ENCODE data around the gene NCAPH2. TPM values are rescaled to one million over a fixed set of nuclear protein-coding genes. Genes with fewer than 3 reads are reported as not detected.

NCAPH2 gene
- total and polyA plus RNA-seq, 2 of the 13 experiments (the other 11 are each of a cell fraction or from before 2014, with no cell fraction given): 28.1 to 64.4 TPM

DNA sequence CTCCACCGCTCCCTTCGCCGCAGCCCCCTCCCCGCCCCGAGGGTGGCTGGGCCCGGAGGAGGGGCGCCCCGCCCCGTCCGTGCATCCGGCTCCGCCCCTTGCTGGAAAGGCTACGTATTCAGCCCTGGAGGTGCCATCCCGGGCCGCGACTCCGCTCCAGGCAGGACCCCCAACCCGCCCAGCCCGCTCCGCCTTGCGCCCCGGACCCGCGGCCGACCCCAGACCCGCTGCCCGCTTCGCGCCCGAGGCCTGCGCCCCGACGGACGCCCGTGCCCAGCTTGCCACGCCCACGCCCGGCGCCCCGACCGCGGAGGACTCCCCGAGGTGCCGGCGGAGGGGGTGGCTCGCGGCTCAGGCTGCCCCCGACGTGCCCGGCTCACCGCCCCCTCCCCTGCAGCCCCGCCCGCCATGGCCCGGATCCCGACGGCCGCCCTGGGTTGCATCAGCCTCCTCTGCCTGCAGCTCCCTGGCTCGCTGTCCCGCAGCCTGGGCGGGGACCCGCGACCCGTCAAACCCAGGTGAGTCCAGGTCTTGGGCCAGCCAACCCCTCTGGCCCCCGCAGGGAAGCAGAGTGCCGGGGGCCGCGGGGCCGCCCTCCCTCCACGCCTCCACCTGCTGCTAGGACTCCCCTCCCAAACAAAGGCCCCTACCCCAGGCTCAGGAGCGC is 26.5 kb upstream of the NCAPH2 start, which contains the start of gene ADM2 (continued):
- TF ChIP-seq, protein P1, sequence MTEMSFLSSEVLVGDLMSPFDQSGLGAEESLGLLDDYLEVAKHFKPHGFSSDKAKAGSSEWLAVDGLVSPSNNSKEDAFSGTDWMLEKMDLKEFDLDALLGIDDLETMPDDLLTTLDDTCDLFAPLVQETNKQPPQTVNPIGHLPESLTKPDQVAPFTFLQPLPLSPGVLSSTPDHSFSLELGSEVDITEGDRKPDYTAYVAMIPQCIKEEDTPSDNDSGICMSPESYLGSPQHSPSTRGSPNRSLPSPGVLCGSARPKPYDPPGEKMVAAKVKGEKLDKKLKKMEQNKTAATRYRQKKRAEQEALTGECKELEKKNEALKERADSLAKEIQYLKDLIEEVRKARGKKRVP (CRISPR knock-in tag; IDR thresholded peaks at IDR 0.05): peak; percentile 43 to 96; a peak in 3 of 4 replicates
- TF ChIP-seq, protein P2, sequence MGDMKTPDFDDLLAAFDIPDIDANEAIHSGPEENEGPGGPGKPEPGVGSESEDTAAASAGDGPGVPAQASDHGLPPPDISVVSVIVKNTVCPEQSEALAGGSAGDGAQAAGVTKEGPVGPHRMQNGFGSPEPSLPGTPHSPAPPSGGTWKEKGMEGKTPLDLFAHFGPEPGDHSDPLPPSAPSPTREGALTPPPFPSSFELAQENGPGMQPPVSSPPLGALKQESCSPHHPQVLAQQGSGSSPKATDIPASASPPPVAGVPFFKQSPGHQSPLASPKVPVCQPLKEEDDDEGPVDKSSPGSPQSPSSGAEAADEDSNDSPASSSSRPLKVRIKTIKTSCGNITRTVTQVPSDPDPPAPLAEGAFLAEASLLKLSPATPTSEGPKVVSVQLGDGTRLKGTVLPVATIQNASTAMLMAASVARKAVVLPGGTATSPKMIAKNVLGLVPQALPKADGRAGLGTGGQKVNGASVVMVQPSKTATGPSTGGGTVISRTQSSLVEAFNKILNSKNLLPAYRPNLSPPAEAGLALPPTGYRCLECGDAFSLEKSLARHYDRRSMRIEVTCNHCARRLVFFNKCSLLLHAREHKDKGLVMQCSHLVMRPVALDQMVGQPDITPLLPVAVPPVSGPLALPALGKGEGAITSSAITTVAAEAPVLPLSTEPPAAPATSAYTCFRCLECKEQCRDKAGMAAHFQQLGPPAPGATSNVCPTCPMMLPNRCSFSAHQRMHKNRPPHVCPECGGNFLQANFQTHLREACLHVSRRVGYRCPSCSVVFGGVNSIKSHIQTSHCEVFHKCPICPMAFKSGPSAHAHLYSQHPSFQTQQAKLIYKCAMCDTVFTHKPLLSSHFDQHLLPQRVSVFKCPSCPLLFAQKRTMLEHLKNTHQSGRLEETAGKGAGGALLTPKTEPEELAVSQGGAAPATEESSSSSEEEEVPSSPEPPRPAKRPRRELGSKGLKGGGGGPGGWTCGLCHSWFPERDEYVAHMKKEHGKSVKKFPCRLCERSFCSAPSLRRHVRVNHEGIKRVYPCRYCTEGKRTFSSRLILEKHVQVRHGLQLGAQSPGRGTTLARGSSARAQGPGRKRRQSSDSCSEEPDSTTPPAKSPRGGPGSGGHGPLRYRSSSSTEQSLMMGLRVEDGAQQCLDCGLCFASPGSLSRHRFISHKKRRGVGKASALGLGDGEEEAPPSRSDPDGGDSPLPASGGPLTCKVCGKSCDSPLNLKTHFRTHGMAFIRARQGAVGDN (CRISPR knock-in tag; IDR thresholded peaks at IDR 0.05): peak; percentile 3
- TF ChIP-seq ZNF510 (CRISPR knock-in tag; IDR thresholded peaks at IDR 0.05; ENCODE audit: low read depth) (no peak), SP4 (CRISPR knock-in tag; IDR thresholded peaks at IDR 0.05) (peak; percentile 57; the same call in 1 of the 2 replicates), HNRNPLL (IDR thresholded peaks at IDR 0.05; ENCODE audit: low read depth, low read length, poor library complexity, severe bottlenecking) (peak; percentile 21), PITX1 (CRISPR knock-in tag; IDR thresholded peaks at IDR 0.05) (no peak), GZF1 (CRISPR knock-in tag; IDR thresholded peaks at IDR 0.05) (0 out of 2 replicates have a peak, but pooled peaks have one; percentile 26), NFKB2 (CRISPR knock-in tag; IDR thresholded peaks at IDR 0.05; ENCODE audit: borderline replicate concordance) (0 out of 2 replicates have a peak, but pooled peaks have one; percentile 21), ZNF607 (CRISPR knock-in tag; IDR thresholded peaks at IDR 0.05; ENCODE audit: borderline replicate concordance) (0 out of 2 replicates have a peak, but pooled peaks have one; percentile 22), CEBPG (CRISPR knock-in tag; IDR thresholded peaks at IDR 0.05) (peak; percentile 82), RFXAP (CRISPR knock-in tag; IDR thresholded peaks at IDR 0.05; ENCODE audit: borderline replicate concordance) (no peak), KDM2A (CRISPR knock-in tag; IDR thresholded peaks at IDR 0.05; ENCODE audit: borderline replicate concordance, low read depth) (0 out of 2 replicates have a peak, but pooled peaks have one; percentile 1), KLF13 (CRISPR knock-in tag; IDR thresholded peaks at IDR 0.05) (0 out of 2 replicates have a peak, but pooled peaks have one; percentile 35), RBFOX2 (IDR thresholded peaks at IDR 0.05; ENCODE audit: low read depth, low read length) (0 out of 2 replicates have a peak, but pooled peaks have one; percentile 14), ZBTB7B (CRISPR knock-in tag; IDR thresholded peaks at IDR 0.05) (0 out of 2 replicates have a peak, but pooled peaks have one; percentile 18), ZNF605 (CRISPR knock-in tag; IDR thresholded peaks at IDR 0.05) (no peak)
- TF ChIP-seq, protein P3, sequence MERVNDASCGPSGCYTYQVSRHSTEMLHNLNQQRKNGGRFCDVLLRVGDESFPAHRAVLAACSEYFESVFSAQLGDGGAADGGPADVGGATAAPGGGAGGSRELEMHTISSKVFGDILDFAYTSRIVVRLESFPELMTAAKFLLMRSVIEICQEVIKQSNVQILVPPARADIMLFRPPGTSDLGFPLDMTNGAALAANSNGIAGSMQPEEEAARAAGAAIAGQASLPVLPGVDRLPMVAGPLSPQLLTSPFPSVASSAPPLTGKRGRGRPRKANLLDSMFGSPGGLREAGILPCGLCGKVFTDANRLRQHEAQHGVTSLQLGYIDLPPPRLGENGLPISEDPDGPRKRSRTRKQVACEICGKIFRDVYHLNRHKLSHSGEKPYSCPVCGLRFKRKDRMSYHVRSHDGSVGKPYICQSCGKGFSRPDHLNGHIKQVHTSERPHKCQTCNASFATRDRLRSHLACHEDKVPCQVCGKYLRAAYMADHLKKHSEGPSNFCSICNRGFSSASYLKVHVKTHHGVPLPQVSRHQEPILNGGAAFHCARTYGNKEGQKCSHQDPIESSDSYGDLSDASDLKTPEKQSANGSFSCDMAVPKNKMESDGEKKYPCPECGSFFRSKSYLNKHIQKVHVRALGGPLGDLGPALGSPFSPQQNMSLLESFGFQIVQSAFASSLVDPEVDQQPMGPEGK (CRISPR knock-in tag; IDR thresholded peaks at IDR 0.05): peak; percentile 81
- TF ChIP-seq, protein P4, sequence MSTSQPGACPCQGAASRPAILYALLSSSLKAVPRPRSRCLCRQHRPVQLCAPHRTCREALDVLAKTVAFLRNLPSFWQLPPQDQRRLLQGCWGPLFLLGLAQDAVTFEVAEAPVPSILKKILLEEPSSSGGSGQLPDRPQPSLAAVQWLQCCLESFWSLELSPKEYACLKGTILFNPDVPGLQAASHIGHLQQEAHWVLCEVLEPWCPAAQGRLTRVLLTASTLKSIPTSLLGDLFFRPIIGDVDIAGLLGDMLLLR (CRISPR knock-in tag; IDR thresholded peaks at IDR 0.05): no peak
- TF ChIP-seq, protein P5, sequence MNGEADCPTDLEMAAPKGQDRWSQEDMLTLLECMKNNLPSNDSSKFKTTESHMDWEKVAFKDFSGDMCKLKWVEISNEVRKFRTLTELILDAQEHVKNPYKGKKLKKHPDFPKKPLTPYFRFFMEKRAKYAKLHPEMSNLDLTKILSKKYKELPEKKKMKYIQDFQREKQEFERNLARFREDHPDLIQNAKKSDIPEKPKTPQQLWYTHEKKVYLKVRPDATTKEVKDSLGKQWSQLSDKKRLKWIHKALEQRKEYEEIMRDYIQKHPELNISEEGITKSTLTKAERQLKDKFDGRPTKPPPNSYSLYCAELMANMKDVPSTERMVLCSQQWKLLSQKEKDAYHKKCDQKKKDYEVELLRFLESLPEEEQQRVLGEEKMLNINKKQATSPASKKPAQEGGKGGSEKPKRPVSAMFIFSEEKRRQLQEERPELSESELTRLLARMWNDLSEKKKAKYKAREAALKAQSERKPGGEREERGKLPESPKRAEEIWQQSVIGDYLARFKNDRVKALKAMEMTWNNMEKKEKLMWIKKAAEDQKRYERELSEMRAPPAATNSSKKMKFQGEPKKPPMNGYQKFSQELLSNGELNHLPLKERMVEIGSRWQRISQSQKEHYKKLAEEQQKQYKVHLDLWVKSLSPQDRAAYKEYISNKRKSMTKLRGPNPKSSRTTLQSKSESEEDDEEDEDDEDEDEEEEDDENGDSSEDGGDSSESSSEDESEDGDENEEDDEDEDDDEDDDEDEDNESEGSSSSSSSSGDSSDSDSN (CRISPR knock-in tag; IDR thresholded peaks at IDR 0.05): peak; percentile 49; the same call in 1 of the 2 replicates

All from HepG2 (cell line).